Renal cortex interstitium (tissue), 11 donors: Measurements from ENCODE around the gene NOX5. TPM values are rescaled to one million over a fixed set of nuclear protein-coding genes. Genes with fewer than 3 reads are reported as not detected.

Source experiments
- DNase-seq, 11 donors: peaks; one replicate each; pipeline ENCODE4 v3.0.0-alpha.2; 2013; ENCODE audit warnings: low read depth in 9 of 11, low spot score in 4 of 11; ENCODE audit errors: extremely low read depth in 1 of 11
- polyA plus RNA-seq, 3 donors: library from polyadenylated mRNA; unstranded; fragments of 120-200 nt; gene quantifications; one replicate each; pipeline ENCODE4 v1.2.1, GENCODE V29; 2013; ENCODE audit not compliant: insufficient read length in 3 of 3

NOX5 gene
- polyA plus RNA-seq, 3 donors = 0.58 to 1.3 (median 0.65) TPM

- no peak for DNase-seq
Observed at GRCh38 chr15:69088300-69088965, 73.9 kb downstream of the NOX5 start.

- DNase-seq = no peak
Observed at GRCh38 chr15:69089258-69089657, 74.8 kb downstream of the NOX5 start.

- DNase-seq = no peak
Observed at GRCh38 chr15:69090197-69090948, 75.9 kb downstream of the NOX5 start.

- no peak for DNase-seq
Observed at GRCh38 chr15:69091654-69092053, 77.2 kb downstream of the NOX5 start.

- DNase-seq = no peak
Observed at GRCh38 chr15:69092159-69092558, 77.7 kb downstream of the NOX5 start.

GRCh38 chr15:69093127-69093526, 78.6 kb downstream of the NOX5 start:
- no peak for DNase-seq

- DNase-seq = no peak
Observed at GRCh38 chr15:69093614-69094013, 79.1 kb downstream of the NOX5 start.

GRCh38 chr15:69094124-69094921, 79.8 kb downstream of the NOX5 start:
- DNase-seq = no peak

- DNase-seq = no peak
Observed at GRCh38 chr15:69095274-69095673, 80.8 kb downstream of the NOX5 start.

GRCh38 chr15:69096196-69096595, 81.7 kb downstream of the NOX5 start:
- no peak for DNase-seq

- no peak for DNase-seq
Observed at GRCh38 chr15:69096626-69097025, 82.1 kb downstream of the NOX5 start.

GRCh38 chr15:69098771-69099170, 84.3 kb downstream of the NOX5 start:
- DNase-seq = no peak

- no peak for DNase-seq
Observed at GRCh38 chr15:69099941-69100340, 85.4 kb downstream of the NOX5 start.

- DNase-seq = no peak
Observed at GRCh38 chr15:69100821-69101220, 86.3 kb downstream of the NOX5 start.

- DNase-seq = no peak
Observed at GRCh38 chr15:69104050-69104750, 89.7 kb downstream of the NOX5 start.

GRCh38 chr15:69105451-69105985, 91.0 kb downstream of the NOX5 start:
- no peak for DNase-seq

GRCh38 chr15:69107025-69107620, 92.6 kb downstream of the NOX5 start:
- no peak for DNase-seq
